K562 (cell line): ENCODE measurements around the gene FOSL1. TPM values are rescaled to one million over a fixed set of nuclear protein-coding genes. Genes with fewer than 3 reads are reported as not detected.

ENCODE experiments used
- KLF10 ChIP-seq: fragments of 250-450 bp; sonication (Bioruptor Pico); IDR thresholded peaks from 2 replicates; pipeline ENCODE4 v1.6.1; 2021; ENCODE audit warnings: matching md5 sums
- ZNF263 ChIP-seq: sonication (generic); formaldehyde crosslinking; IDR thresholded peaks from 2 replicates; pipeline ENCODE4 v1.8.0; 2022; ENCODE audit warnings: mild to moderate bottlenecking, missing genetic modification reagents, borderline replicate concordance
- polyA plus RNA-seq, 8 experiments: library from polyadenylated mRNA; depleted of rRNA in 4 of 8; stranded (reverse) in 5 of 8; unstranded in 3 of 8; fragments of >200 nt; fragmentation: Nextera tagmentation in 2 of 8; fragmentation: Illumina TruSeq in 1 of 8; extraction: Ambion mirVana in 2 of 8; extraction: Trizol in 1 of 8; gene quantifications; 2 replicates each; pipeline versions ENCODE4 v1.2.1 to v1.2.3, GENCODE V29; 2011 to 2014; ENCODE audit warnings: inconsistent platforms in 1 of 8, missing spikeins in 1 of 8
- total RNA-seq, 7 experiments: library from RNA; depleted of rRNA in 6 of 7; stranded (reverse); fragments of >200 nt in 6 of 7; fragmentation: Illumina TruSeq in 2 of 7; extraction: Trizol in 2 of 7; gene quantifications; 2 replicates each; pipeline versions ENCODE4 v1.2.1 to v1.2.3, GENCODE V29; 2011 to 2021; ENCODE audit warnings: low replicate concordance in 1 of 7
- TF ChIP-seq, protein P1 (sequence below): fragments of 250-450 bp; sonication (Bioruptor Pico); IDR thresholded peaks from 2 replicates; pipeline ENCODE4 v1.4.0; 2020

Gene FOSL1
- total and polyA plus RNA-seq, 9 of the 15 experiments (the other 6 are each of a cell fraction or from before 2014, with no cell fraction given): 3.5 to 39.6 (median 10.0) TPM

DNA sequence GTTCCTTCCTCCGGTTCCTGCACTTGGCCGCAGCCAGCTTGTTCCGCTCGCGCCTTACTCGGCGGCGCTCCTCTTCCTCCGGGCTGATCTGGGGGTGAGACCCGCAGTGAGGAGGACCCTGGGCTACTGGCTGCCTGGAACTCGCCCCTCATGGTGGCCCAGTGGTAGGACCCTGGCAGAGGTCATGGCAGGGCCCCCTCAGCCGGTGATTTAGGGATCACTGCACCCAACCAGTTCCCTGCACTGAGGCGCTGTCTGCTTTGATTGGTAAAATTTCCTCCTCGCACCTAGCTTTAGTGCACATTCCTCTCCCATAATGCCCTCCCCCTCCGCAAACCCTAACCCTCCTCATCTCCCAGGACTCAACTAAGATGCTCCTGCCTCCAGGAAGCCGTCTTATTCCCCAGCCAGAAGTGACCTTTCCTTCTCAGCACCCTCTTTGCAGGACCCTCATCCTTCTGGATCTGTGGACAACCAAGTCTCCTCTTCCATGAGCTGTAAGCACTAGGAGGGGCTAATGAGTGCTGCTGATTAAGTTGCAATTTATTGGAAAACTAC is 6.1 kb downstream of the FOSL1 start (continued):
- TF ChIP-seq, protein P1, sequence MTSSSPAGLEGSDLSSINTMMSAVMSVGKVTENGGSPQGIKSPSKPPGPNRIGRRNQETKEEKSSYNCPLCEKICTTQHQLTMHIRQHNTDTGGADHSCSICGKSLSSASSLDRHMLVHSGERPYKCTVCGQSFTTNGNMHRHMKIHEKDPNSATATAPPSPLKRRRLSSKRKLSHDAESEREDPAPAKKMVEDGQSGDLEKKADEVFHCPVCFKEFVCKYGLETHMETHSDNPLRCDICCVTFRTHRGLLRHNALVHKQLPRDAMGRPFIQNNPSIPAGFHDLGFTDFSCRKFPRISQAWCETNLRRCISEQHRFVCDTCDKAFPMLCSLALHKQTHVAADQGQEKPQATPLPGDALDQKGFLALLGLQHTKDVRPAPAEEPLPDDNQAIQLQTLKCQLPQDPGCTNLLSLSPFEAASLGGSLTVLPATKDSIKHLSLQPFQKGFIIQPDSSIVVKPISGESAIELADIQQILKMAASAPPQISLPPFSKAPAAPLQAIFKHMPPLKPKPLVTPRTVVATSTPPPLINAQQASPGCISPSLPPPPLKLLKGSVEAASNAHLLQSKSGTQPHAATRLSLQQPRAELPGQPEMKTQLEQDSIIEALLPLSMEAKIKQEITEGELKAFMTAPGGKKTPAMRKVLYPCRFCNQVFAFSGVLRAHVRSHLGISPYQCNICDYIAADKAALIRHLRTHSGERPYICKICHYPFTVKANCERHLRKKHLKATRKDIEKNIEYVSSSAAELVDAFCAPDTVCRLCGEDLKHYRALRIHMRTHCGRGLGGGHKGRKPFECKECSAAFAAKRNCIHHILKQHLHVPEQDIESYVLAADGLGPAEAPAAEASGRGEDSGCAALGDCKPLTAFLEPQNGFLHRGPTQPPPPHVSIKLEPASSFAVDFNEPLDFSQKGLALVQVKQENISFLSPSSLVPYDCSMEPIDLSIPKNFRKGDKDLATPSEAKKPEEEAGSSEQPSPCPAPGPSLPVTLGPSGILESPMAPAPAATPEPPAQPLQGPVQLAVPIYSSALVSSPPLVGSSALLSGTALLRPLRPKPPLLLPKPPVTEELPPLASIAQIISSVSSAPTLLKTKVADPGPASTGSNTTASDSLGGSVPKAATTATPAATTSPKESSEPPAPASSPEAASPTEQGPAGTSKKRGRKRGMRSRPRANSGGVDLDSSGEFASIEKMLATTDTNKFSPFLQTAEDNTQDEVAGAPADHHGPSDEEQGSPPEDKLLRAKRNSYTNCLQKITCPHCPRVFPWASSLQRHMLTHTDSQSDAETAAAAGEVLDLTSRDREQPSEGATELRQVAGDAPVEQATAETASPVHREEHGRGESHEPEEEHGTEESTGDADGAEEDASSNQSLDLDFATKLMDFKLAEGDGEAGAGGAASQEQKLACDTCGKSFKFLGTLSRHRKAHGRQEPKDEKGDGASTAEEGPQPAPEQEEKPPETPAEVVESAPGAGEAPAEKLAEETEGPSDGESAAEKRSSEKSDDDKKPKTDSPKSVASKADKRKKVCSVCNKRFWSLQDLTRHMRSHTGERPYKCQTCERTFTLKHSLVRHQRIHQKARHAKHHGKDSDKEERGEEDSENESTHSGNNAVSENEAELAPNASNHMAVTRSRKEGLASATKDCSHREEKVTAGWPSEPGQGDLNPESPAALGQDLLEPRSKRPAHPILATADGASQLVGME: no peak
- TF ChIP-seq ZNF263 (CRISPR knock-in tag) (no peak), KLF10 (no peak)
